HFF-Myc (cell line): Measurements from ENCODE around the gene TMEM271.

ENCODE experiments used
- DNase-seq: peaks from one replicate; pipeline ENCODE4 v3.0.0-alpha.2; 2011; ENCODE audit warnings: low read depth; ENCODE audit errors: extremely low read depth
- H3K4me3 ChIP-seq: replicated peaks from 2 replicates; pipeline ENCODE4 v1.5.1; 2011; ENCODE audit warnings: low read depth, mild to moderate bottlenecking, control low read depth, low read length
- CTCF ChIP-seq: IDR thresholded peaks from 2 replicates; pipeline ENCODE4 v1.5.1; 2012; ENCODE audit warnings: mild to moderate bottlenecking, low read depth, low read length, control low read depth; ENCODE audit errors: missing control alignments

TMEM271 gene

DNA sequence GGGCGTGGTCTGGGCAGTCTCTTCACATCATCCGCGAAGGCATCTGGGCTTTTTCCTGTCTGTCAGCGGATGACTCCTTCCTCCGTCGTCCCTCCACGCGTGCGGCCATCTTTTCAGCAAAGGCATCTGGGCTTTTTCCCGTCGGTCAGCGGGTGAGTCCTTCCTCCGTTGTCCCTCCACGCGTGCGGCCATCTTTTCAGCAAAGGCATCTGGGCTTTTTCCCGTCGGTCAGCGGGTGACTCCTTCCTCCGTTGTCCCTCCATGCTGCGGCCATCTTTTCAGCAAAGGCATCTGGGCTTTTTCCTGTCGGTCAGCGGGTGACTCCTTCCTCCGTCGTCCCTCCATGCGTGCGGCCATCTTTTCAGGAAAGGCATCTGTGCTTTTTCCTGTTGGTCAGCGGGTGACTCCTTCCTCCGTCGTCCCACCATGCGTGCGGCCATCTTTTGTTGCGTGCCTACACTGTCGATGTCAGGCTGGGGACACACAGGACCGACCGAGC is 12.3 kb upstream of the TMEM271 start:
- TF ChIP-seq CTCF = no peak
- H3K4me3 ChIP-seq = no peak overlapping the region
- DNase-seq = no peak

- TF ChIP-seq CTCF = no peak
- DNase-seq = no peak
Observed at GRCh38 chr4:587671-588350, 11.7 kb upstream of the TMEM271 start.

DNA sequence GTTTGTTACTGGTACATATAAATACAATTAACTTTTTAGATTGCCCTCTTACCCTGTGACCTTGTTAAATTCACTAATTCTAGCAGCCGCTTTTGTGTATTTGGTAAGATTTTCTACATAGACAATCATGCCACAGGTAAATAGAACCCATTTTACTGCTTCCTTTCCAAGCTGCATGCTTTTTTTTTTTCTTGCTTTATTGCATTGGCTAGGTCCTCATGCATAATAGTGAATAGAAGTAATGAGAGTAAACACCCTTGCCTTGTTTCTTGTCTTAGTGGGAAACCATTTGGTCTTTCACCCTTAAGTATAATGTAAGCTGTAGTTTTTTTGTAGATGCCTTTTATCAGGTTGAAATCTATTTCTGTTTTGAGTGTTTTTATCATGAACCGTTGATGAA is 7.7 kb upstream of the TMEM271 start:
- no peak overlapping the region for H3K4me3 ChIP-seq
- no peak for DNase-seq
- TF ChIP-seq CTCF = no peak

More at GRCh38 chr4:587671-588350, 11.7 kb upstream of the TMEM271 start:
- no peak overlapping the region for H3K4me3 ChIP-seq

- no peak for TF ChIP-seq CTCF
- DNase-seq = no peak
- no peak overlapping the region for H3K4me3 ChIP-seq
Observed at GRCh38 chr4:581753-582361, 5.8 kb upstream of the TMEM271 start.

- no peak for DNase-seq
- H3K4me3 ChIP-seq = no peak overlapping the region
- TF ChIP-seq CTCF = no peak
Observed at GRCh38 chr4:581181-581580, 5.1 kb upstream of the TMEM271 start.

DNA sequence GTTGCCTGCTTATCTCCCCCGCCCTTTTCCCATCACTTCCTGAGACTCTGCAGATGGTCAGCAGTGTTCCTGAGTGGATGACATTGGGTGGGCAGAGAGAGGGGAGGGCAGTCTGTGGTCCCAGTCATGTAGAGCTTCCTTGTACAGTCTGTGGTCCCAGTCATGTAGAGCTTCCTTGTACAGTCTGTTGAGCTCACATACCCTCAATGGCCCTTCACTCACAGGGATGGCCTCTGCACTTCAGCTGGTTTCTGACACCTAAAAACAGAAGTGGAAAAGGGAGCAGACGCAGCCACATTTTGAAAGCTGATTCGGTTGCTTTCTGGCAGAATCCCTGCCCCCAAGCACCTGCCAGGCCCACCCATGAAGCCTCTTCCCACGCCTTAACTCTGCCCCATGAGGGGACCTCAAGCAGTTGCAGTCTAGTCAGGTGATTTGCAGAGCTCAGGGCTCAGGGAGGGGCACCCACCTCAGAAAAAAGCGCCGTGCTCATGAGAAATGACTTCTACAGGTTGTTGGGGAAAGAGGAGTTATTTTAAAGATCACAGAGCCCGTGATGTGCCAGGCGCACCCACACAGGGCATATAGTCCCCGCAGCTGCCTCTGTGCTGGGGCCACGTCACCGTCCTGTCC is 3.6 kb upstream of the TMEM271 start:
- no peak for DNase-seq
- TF ChIP-seq CTCF = no peak

More for the DNA sequence above, 3.6 kb upstream of the TMEM271 start:
- no peak overlapping the region for H3K4me3 ChIP-seq
